Gastrocnemius medialis (tissue), 4 donors: ENCODE measurements around the gene GLIS2. TPM values are rescaled to one million over a fixed set of nuclear protein-coding genes. Genes with fewer than 3 reads are reported as not detected.

Experiments used
- ATAC-seq, 2 donors: fragments of 150-250 bp; one replicate each; pipeline ENCODE4 v1.9.1; 2016
- DNase-seq, 2 donors: peaks; one replicate each; pipeline ENCODE4 v3.0.0-alpha.2; 2019
- H3K27ac ChIP-seq, 4 donors: fragments of 200-600 bp; sonication (generic); 1 replicate in 1 of 4; 2 replicates in 3 of 4; pipeline ENCODE4 v1.5.1; 2016 to 2018; ENCODE audit warnings: mild to moderate bottlenecking in 2 of 4, moderate library complexity in 1 of 4
- H3K27me3 ChIP-seq, 3 donors: fragments of 200-600 bp; sonication (generic) in 2 of 3; 1 replicate in 1 of 3; 2 replicates in 2 of 3; pipeline versions ENCODE4 v1.5.1 to v1.6.0; 2016 to 2019; ENCODE audit warnings: mild to moderate bottlenecking in 1 of 3, moderate library complexity in 1 of 3
- H3K36me3 ChIP-seq, 2 donors: fragments of 200-600 bp; sonication (generic) in 1 of 2; one replicate each; pipeline ENCODE4 v1.5.1; 2017 to 2018
- H3K4me1 ChIP-seq, 2 donors: fragments of 200-600 bp; sonication (generic) in 1 of 2; one replicate each; pipeline ENCODE4 v1.5.1; 2016 to 2017; ENCODE audit warnings: mild to moderate bottlenecking in 2 of 2
- H3K4me3 ChIP-seq, 4 donors: fragments of 200-600 bp; sonication (generic) in 3 of 4; 1 replicate in 1 of 4; 2 replicates in 3 of 4; pipeline ENCODE4 v1.5.1; 2016 to 2019; ENCODE audit warnings: mild to moderate bottlenecking in 2 of 4
- H3K9me3 ChIP-seq, 3 donors: fragments of 200-600 bp; sonication (generic) in 2 of 3; 1 replicate in 1 of 3; 2 replicates in 2 of 3; pipeline ENCODE4 v1.5.1; 2016 to 2019
- POLR2A ChIP-seq, 2 donors: fragments of 450-650 bp; IDR thresholded peaks; one replicate each; pipeline ENCODE4 v1.6.1; 2017; ENCODE audit warnings: antibody characterized with exemption in 2 of 2, mild to moderate bottlenecking in 2 of 2, moderate library complexity in 2 of 2
- in situ Hi-C, 4 donors: fragments of 200-750 bp; cut with MboI; loops; one replicate each; pipeline versions ENCODE4 v1.15.0 to v1.8.0; 2017; ENCODE audit warnings: low sequenced_read_pairs in 4 of 4
- intact Hi-C: fragments of 100-400 bp; cut with DNase I; formaldehyde crosslinking; loops from one replicate; pipeline ENCODE4 v1.15.1; 2023; ENCODE audit warnings: low total_unique reads
- total RNA-seq, 4 donors: library from RNA; depleted of rRNA; stranded (reverse); fragments of >200 nt; gene quantifications; one replicate each; pipeline versions ENCODE4 v1.1.0 to v1.2.3, GENCODE V29; 2016
- TF ChIP-seq, protein P1 (sequence below), 5 experiments: fragments of 450-650 bp in 3 of 5; fragments of 200-600 bp in 2 of 5; sonication (generic) in 2 of 5; IDR thresholded peaks in 4 of 5; conservative IDR thresholded peaks in 1 of 5; 1 replicate in 4 of 5; 2 replicates in 1 of 5; pipeline ENCODE4 v1.5.1; 2016 to 2019; ENCODE audit warnings: antibody characterized with exemption in 5 of 5, mild to moderate bottlenecking in 3 of 5, moderate library complexity in 3 of 5

Gene GLIS2
- total RNA-seq, 4 donors from 2014 or later: 0.81 to 0.95 (median 0.95) TPM; not detected in 1

DNA sequence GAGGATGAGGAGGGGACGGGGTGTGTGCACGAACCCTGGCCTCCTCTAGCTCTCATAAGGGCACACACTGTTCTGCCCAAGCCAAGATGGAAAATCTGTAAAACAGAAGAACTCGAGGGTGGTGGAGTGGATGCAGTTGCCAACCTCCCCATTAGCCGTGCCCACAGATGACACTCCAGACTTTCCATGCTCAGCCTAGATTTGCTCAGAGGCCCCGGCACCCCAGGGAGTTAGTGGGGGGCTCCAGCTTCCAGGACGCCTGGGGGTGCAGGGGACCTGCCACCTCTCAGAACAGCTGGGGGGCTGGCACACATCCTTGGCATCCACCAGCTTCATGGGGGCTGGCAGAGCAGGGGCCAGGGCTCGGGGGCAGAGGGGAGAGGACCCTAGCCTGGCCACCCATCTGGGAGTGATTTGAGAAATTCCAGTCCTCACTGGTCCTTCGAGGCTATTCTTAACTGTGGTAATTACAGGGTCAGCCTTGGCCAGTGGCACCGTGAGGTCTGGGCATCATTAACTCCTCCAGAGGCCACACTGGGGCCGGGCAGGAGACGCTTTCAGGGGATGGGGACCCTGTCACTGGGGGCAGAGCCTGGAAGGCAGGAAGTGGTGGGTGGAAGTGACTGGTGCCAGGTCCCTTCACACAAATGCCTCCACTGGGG, 70.1 kb downstream of the GLIS2 start:
- H3K4me1 ChIP-seq: peaks cover 0 to 15% of the 10 kb centered on the region in 2 donors
- no peak for ATAC-seq
- in situ Hi-C loops: no loop called here
- TF ChIP-seq, protein P1, sequence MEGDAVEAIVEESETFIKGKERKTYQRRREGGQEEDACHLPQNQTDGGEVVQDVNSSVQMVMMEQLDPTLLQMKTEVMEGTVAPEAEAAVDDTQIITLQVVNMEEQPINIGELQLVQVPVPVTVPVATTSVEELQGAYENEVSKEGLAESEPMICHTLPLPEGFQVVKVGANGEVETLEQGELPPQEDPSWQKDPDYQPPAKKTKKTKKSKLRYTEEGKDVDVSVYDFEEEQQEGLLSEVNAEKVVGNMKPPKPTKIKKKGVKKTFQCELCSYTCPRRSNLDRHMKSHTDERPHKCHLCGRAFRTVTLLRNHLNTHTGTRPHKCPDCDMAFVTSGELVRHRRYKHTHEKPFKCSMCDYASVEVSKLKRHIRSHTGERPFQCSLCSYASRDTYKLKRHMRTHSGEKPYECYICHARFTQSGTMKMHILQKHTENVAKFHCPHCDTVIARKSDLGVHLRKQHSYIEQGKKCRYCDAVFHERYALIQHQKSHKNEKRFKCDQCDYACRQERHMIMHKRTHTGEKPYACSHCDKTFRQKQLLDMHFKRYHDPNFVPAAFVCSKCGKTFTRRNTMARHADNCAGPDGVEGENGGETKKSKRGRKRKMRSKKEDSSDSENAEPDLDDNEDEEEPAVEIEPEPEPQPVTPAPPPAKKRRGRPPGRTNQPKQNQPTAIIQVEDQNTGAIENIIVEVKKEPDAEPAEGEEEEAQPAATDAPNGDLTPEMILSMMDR (IDR thresholded peaks at IDR 0.05 in 4 of 5, conservative IDR thresholded peaks at IDR 0.05 in 1 of 5): no peak
- no peak for TF ChIP-seq POLR2A (IDR thresholded peaks at IDR 0.05)
- H3K27ac ChIP-seq: peak overlapping the region in 3 of 4 donors; percentile 1 to 79 (median 51)
- H3K27me3 ChIP-seq: no peaks in the 10 kb centered on the region
- no peaks in the 10 kb centered on the region for H3K36me3 ChIP-seq
- H3K9me3 ChIP-seq: no peaks in the 10 kb centered on the region
- DNase-seq: no peak
- no peak overlapping the region for H3K4me3 ChIP-seq
- intact Hi-C loops: no loop called here

DNA sequence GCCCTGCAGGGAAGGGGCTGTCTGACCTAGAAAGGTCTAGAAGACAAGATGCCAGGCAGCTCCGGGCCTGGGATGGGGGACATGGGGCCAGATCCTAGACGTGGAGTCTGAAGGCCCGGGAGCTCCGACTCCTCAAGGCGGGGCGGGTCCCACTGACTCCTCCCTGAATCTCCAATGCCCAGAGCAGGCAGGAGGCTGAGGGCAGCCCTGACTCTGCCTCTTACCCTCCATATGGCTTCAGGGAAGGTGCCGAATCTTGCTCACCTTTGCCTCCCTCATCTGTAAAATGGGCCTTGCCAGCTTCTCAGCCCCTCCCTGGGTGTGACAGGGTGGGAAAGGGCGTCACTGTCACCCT, 70.6 kb downstream of the GLIS2 start:
- Histone ChIP-seq H3K9me3 (no peaks in the 10 kb centered on the region), H3K4me3 (no peak overlapping the region), H3K36me3 (no peaks in the 10 kb centered on the region), H3K27ac (peak overlapping the region in 2 of 4 donors; percentile 51 to 79), H3K4me1 (peaks cover 0 to 10% of the 10 kb centered on the region in 2 donors), H3K27me3 (no peaks in the 10 kb centered on the region)
- TF ChIP-seq, protein P1 (IDR thresholded peaks at IDR 0.05 in 4 of 5, conservative IDR thresholded peaks at IDR 0.05 in 1 of 5): no peak
- no peak for TF ChIP-seq POLR2A (IDR thresholded peaks at IDR 0.05)
- in situ Hi-C loops (no loop called here), intact Hi-C loops (no loop called here)
- DNase-seq (no peak), ATAC-seq (no peak)

DNA sequence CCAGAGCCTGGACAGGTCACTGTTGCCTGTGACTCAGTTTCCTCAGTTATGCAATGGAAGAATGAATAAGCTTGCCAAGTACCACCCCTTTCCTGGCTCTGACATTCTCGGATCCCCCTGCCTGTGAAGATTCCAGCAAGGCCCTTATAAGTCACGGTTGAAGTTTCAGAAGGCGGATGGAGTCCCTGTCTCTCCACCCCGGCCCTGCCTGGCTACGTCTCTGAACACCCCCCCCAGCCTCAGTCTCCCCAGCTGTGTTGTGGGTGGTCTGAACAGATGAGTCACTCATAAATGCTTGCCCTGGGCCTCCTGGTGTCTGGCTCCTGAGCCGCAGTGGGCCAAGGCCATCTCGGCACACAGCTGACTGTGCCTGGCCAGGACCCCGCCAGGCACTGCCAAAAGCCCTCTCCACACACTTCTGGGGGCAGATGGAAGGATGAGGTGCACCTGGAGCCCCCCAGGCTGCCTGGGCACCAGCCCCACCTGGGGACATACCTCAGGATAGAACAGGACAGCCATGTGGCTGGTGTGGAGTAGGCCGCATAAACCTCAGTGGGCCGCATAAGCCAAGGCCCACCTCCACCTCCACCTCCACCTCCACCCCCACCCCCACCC, 71.2 kb downstream of the GLIS2 start:
- H3K36me3 ChIP-seq: no peaks in the 10 kb centered on the region
- no peaks in the 10 kb centered on the region for H3K27me3 ChIP-seq
- intact Hi-C loops: no loop called here
- H3K4me3 ChIP-seq: no peak overlapping the region
- no peaks in the 10 kb centered on the region for H3K9me3 ChIP-seq
- in situ Hi-C loops: no loop called here
- no peak for TF ChIP-seq POLR2A (IDR thresholded peaks at IDR 0.05)
- TF ChIP-seq, protein P1 (IDR thresholded peaks at IDR 0.05 in 4 of 5, conservative IDR thresholded peaks at IDR 0.05 in 1 of 5): no peak
- peaks cover 0 to 4% of the 10 kb centered on the region in 2 donors for H3K4me1 ChIP-seq
- H3K27ac ChIP-seq: peak overlapping the region in 2 of 4 donors; percentile 51 to 79
- DNase-seq (no peak), ATAC-seq (no peak)

DNA sequence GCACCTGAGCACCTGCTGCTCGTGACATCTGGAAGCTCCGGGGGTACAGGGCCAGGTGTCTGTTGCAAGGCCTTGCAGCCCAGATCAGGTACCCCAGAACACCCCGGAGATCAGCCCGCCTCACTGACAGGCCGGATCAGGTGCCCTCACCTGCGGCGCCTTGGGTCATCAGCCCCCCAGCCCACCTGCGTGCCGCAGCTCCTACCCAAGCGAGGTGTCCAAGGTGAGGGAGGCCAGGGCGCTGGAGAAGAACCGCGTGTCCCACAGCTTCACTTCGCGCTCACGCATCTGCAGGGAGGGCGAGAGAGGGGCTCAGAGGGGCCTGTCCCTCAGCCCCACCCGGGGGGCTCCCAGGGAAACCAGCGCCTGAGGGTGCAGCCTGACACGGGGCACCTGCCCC, 71.9 kb downstream of the GLIS2 start:
- ATAC-seq (no peak), DNase-seq (no peak)
- Histone ChIP-seq H3K27ac (peak overlapping the region; percentile 51 to 79 (median 64)), H3K4me1 (peaks cover 0 to 2% of the 10 kb centered on the region in 2 donors), H3K4me3 (no peak overlapping the region), H3K9me3 (no peaks in the 10 kb centered on the region), H3K27me3 (no peaks in the 10 kb centered on the region), H3K36me3 (no peaks in the 10 kb centered on the region)
- intact Hi-C loops: no loop called here
- TF ChIP-seq, protein P1 (IDR thresholded peaks at IDR 0.05 in 4 of 5, conservative IDR thresholded peaks at IDR 0.05 in 1 of 5): no peak
- no peak for TF ChIP-seq POLR2A (IDR thresholded peaks at IDR 0.05)
- in situ Hi-C loops: no loop called here
